C4-2B (cell line): ENCODE measurements around the gene NRP2.

Experiments
- ZFX ChIP-seq: fragments of 450-650 bp; IDR thresholded peaks from 2 replicates; pipeline ENCODE4 v1.6.1; 2017
- TF ChIP-seq, protein P1 (sequence below): fragments of 450-650 bp; conservative IDR thresholded peaks from 2 replicates; pipeline ENCODE4 v1.5.1; 2017; ENCODE audit warnings: mild to moderate bottlenecking

GRCh38 chr2:205695460-205695991 is 13.2 kb downstream of the NRP2 start:
- TF ChIP-seq, protein P1, sequence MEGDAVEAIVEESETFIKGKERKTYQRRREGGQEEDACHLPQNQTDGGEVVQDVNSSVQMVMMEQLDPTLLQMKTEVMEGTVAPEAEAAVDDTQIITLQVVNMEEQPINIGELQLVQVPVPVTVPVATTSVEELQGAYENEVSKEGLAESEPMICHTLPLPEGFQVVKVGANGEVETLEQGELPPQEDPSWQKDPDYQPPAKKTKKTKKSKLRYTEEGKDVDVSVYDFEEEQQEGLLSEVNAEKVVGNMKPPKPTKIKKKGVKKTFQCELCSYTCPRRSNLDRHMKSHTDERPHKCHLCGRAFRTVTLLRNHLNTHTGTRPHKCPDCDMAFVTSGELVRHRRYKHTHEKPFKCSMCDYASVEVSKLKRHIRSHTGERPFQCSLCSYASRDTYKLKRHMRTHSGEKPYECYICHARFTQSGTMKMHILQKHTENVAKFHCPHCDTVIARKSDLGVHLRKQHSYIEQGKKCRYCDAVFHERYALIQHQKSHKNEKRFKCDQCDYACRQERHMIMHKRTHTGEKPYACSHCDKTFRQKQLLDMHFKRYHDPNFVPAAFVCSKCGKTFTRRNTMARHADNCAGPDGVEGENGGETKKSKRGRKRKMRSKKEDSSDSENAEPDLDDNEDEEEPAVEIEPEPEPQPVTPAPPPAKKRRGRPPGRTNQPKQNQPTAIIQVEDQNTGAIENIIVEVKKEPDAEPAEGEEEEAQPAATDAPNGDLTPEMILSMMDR, result no peak
- no peak for TF ChIP-seq ZFX
